ENCODE measurements around the gene UBE3A. TPM values are rescaled to one million over a fixed set of nuclear protein-coding genes. Genes with fewer than 3 reads are reported as not detected.
A peak's percentile ranks its signal among the peaks of the same experiment; 100 is the strongest.

UBE3A gene
- total and polyA plus RNA-seq, 4 experiments from 2014 or later, result 115 to 140 (median 124) TPM

DNA sequence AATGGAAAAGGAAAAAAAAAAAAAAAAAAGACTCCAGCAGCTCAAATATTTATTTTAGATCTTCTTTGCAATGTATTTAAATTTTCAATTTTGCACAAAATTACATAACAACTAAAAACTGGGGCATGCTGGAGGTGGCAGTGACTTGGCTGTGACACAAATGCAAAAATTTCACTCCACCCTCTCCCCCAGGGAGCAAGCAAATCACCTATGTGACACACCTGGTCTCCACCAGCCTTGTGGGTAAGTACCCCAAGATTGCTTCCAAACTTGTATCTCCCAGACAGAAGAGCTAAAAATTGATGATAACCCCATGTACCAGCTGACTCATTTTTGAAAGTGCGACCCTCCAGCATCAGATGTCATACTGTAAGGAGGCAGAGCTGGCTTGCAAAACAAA, 32.0 kb downstream of the UBE3A start:
- H3K36me3 Mint-ChIP-seq, result peaks cover 46 to 51% of the 10 kb centered on the region in 2 donors
- intact Hi-C loops (cut with micrococcal nuclease), result no loop called here
- ChIA-PET POLR2A (ENCODE audit: partially characterized antibody) (no interaction called here), CTCF (ENCODE audit: partially characterized antibody) (no interaction called here)
- H3K27me3 Mint-ChIP-seq, result no peaks in the 10 kb centered on the region
- Histone ChIP-seq H3K27me3 (ENCODE audit: insufficient read depth, low read length) (no peaks in the 10 kb centered on the region), H3K9me3 (ENCODE audit: control insufficient read depth in 1 of 2, low read length in 2 of 2) (no peaks in the 10 kb centered on the region), H3K27ac (ENCODE audit: low read depth, low read length) (no peak overlapping the region), H3K4me3 (ENCODE audit: low read length in 2 of 2) (no peak overlapping the region), H3K36me3 (ENCODE audit: insufficient read depth, low read length) (peaks cover 27% of the 10 kb centered on the region), H3K4me1 (ENCODE audit: insufficient read depth, low read length) (peaks cover 15% of the 10 kb centered on the region)
- peak overlapping the region in 1 of 8 donors; percentile 0 for H3K4me3 Mint-ChIP-seq
- peaks cover 0 to 6% (median 0%) of the 10 kb centered on the region in 8 donors for H3K9me3 Mint-ChIP-seq
- no peak for DNase-seq
- peak overlapping the region in 5 of 7 donors; percentile 2 to 78 (median 44) for H3K27ac Mint-ChIP-seq
- peaks cover 24 to 40% (median 33%) of the 10 kb centered on the region in 4 donors for H3K4me1 Mint-ChIP-seq

DNA sequence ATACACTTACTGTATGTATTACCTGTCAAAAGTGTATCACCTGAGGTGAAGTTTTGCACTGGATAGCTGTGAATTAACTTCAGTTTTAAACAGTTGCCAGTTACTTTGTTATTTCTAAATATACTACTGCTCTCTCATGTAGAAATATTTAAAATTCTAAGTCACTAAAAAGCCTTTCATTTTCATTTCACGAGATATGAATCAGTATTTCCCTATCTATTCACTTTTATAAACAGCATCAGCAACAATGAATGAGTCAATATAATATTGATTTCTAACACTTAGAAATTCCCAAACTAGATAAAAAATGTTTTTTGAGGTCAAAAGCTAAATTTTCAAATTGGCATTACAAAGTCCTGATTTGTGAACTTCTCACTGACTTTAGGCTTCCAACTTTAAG, 32.6 kb downstream of the UBE3A start:
- H3K27ac ChIP-seq (ENCODE audit: low read depth, low read length), result no peak overlapping the region
- no peak overlapping the region for H3K4me3 Mint-ChIP-seq
- no peak for DNase-seq
- peaks cover 15% of the 10 kb centered on the region for H3K4me1 ChIP-seq (ENCODE audit: insufficient read depth, low read length)
- no peaks in the 10 kb centered on the region for H3K27me3 Mint-ChIP-seq
- H3K36me3 ChIP-seq (ENCODE audit: insufficient read depth, low read length), result peaks cover 27% of the 10 kb centered on the region
- H3K4me1 Mint-ChIP-seq, result peaks cover 22 to 34% (median 31%) of the 10 kb centered on the region in 4 donors
- peaks cover 51 to 57% of the 10 kb centered on the region in 2 donors for H3K36me3 Mint-ChIP-seq
- no peak overlapping the region for H3K4me3 ChIP-seq (ENCODE audit: low read length in 2 of 2)
- peak overlapping the region in 3 of 7 donors; percentile 15 to 78 (median 23) for H3K27ac Mint-ChIP-seq
- H3K27me3 ChIP-seq (ENCODE audit: insufficient read depth, low read length), result no peaks in the 10 kb centered on the region
- ChIA-PET CTCF (ENCODE audit: partially characterized antibody) (no interaction called here), POLR2A (ENCODE audit: partially characterized antibody) (no interaction called here)
- no peaks in the 10 kb centered on the region for H3K9me3 ChIP-seq (ENCODE audit: control insufficient read depth in 1 of 2, low read length in 2 of 2)
- H3K9me3 Mint-ChIP-seq, result peaks cover 0 to 11% (median 0%) of the 10 kb centered on the region in 8 donors
- intact Hi-C loops (cut with micrococcal nuclease), result no loop called here

DNA sequence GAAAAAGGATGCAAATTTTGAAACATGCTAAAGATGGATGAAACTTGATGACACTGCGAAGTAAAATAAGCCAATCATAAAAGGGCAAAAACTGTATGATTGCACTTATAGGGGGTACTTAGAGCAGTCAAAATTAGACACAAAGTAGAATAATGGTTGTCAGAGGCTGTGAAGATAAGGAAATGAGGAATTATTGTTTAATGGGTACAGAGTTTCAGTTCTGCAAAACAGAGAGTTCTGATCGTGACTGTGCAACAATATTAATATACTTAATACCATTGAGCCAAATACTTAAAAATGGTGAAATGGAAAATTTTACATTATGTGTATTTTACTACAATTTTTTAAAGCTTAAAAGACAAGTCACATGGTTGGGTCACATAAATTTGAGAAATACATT, 35.1 kb downstream of the UBE3A start:
- peaks cover 0 to 14% (median 0%) of the 10 kb centered on the region in 8 donors for H3K9me3 Mint-ChIP-seq
- ChIA-PET CTCF (ENCODE audit: partially characterized antibody) (no interaction called here), POLR2A (ENCODE audit: partially characterized antibody) (no interaction called here)
- Histone ChIP-seq H3K36me3 (ENCODE audit: insufficient read depth, low read length) (peaks cover 27% of the 10 kb centered on the region), H3K27ac (ENCODE audit: low read depth, low read length) (no peak overlapping the region), H3K4me1 (ENCODE audit: insufficient read depth, low read length) (no peaks in the 10 kb centered on the region), H3K9me3 (ENCODE audit: control insufficient read depth in 1 of 2, low read length in 2 of 2) (no peaks in the 10 kb centered on the region), H3K27me3 (ENCODE audit: insufficient read depth, low read length) (no peaks in the 10 kb centered on the region), H3K4me3 (ENCODE audit: low read length in 2 of 2) (no peak overlapping the region)
- H3K36me3 Mint-ChIP-seq, result peaks cover 69 to 77% of the 10 kb centered on the region in 2 donors
- no peaks in the 10 kb centered on the region for H3K27me3 Mint-ChIP-seq
- H3K4me1 Mint-ChIP-seq, result peaks cover 14 to 30% (median 16%) of the 10 kb centered on the region in 4 donors
- no peak overlapping the region for H3K4me3 Mint-ChIP-seq
- DNase-seq, result no peak
- intact Hi-C loops (cut with micrococcal nuclease), result no loop called here
- H3K27ac Mint-ChIP-seq, result no peak overlapping the region

DNA sequence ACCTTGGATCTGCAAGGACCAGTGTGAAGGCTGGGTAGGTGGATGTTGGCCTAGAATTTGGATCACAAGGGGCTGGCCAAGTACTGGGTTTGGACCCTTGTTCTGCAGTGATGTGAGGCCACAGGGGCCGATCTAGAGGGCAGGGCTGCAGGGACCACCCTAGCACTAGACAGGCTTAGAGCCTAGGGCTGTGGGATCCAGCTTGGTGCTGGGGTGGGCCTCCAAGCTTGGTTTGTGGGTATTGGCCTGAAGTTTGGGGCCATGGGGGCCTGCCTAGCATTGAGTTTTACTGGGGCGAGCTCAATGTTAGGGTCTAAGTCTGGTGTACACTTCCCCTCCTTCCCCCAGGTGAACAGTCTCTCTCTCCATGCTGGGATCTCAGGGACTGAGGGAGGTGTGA, 36.5 kb downstream of the UBE3A start:
- Histone ChIP-seq H3K4me1 (ENCODE audit: insufficient read depth, low read length) (no peaks in the 10 kb centered on the region), H3K27me3 (ENCODE audit: insufficient read depth, low read length) (no peaks in the 10 kb centered on the region), H3K36me3 (ENCODE audit: insufficient read depth, low read length) (peaks cover 27% of the 10 kb centered on the region), H3K9me3 (ENCODE audit: control insufficient read depth in 1 of 2, low read length in 2 of 2) (no peaks in the 10 kb centered on the region), H3K4me3 (ENCODE audit: low read length in 2 of 2) (no peak overlapping the region), H3K27ac (ENCODE audit: low read depth, low read length) (no peak overlapping the region)
- Mint-ChIP-seq H3K9me3 (peaks cover 0 to 17% (median 0%) of the 10 kb centered on the region in 8 donors), H3K27me3 (no peaks in the 10 kb centered on the region), H3K4me3 (no peak overlapping the region), H3K27ac (no peak overlapping the region), H3K36me3 (peaks cover 76 to 87% of the 10 kb centered on the region in 2 donors), H3K4me1 (peaks cover 17 to 38% (median 21%) of the 10 kb centered on the region in 4 donors)
- POLR2A ChIA-PET (ENCODE audit: partially characterized antibody), result no interaction called here
- CTCF ChIA-PET (ENCODE audit: partially characterized antibody), result no interaction called here
- intact Hi-C loops (cut with micrococcal nuclease), result no loop called here
- DNase-seq, result peak in 1 of 5 donors; percentile 32

DNA sequence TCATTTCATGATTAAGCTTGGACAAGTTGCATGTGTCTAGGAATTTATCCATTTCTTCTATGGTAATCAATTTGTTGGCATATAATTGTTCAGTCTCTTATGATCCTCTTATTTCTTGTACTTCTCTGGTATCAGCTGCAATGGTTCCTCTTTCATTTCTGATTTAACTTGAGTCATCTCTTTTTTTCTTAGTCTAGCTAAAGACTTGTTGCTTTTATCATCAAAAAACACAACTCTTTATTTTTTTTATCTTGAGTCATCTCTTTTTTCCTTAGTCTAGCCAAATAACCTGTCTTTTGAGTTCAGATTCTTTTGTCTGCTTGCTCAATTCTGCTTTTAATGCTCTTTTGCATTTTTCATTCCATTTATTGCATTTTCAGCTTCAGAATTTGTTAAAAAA, 37.3 kb downstream of the UBE3A start:
- H3K27me3 Mint-ChIP-seq, result no peaks in the 10 kb centered on the region
- ChIA-PET CTCF (ENCODE audit: partially characterized antibody) (no interaction called here), POLR2A (ENCODE audit: partially characterized antibody) (no interaction called here)
- H3K27ac Mint-ChIP-seq, result no peak overlapping the region
- peaks cover 13 to 34% (median 18%) of the 10 kb centered on the region in 4 donors for H3K4me1 Mint-ChIP-seq
- H3K4me1 ChIP-seq (ENCODE audit: insufficient read depth, low read length), result no peaks in the 10 kb centered on the region
- peaks cover 70 to 82% of the 10 kb centered on the region in 2 donors for H3K36me3 Mint-ChIP-seq
- H3K4me3 Mint-ChIP-seq, result no peak overlapping the region
- no peak overlapping the region for H3K27ac ChIP-seq (ENCODE audit: low read depth, low read length)
- no peak for DNase-seq
- H3K27me3 ChIP-seq (ENCODE audit: insufficient read depth, low read length), result no peaks in the 10 kb centered on the region
- H3K36me3 ChIP-seq (ENCODE audit: insufficient read depth, low read length), result peaks cover 27% of the 10 kb centered on the region
- no peaks in the 10 kb centered on the region for H3K9me3 ChIP-seq (ENCODE audit: control insufficient read depth in 1 of 2, low read length in 2 of 2)
- intact Hi-C loops (cut with micrococcal nuclease), result no loop called here
- peaks cover 0 to 17% (median 0%) of the 10 kb centered on the region in 8 donors for H3K9me3 Mint-ChIP-seq
- H3K4me3 ChIP-seq (ENCODE audit: low read length in 2 of 2), result no peak overlapping the region

DNA sequence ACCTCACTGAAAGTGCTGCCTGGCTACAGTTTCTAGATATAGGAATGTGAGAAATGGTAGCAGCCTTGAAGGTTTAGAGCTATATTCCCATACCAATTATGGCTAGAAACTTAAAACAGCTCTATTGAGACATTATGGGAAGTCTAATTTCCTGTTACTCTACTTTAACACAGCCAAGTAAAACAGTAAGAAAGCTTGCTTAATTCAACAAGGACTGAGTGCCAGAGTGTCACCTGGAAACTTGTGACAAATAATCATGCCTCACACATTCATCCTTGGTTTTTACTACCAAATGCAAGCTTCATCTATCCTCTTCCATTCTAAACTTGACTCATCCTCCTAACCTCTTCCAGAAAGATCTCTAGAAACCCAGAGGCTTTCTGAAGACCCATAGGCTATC, 41.7 kb downstream of the UBE3A start:
- Mint-ChIP-seq H3K27ac (peak overlapping the region in 2 of 7 donors; percentile 19 to 68), H3K4me1 (peaks cover 23 to 35% (median 26%) of the 10 kb centered on the region in 4 donors), H3K9me3 (peaks cover 0 to 14% (median 0%) of the 10 kb centered on the region in 8 donors), H3K36me3 (peaks cover 52 to 59% of the 10 kb centered on the region in 2 donors), H3K27me3 (no peaks in the 10 kb centered on the region), H3K4me3 (no peak overlapping the region)
- no peaks in the 10 kb centered on the region for H3K9me3 ChIP-seq (ENCODE audit: control insufficient read depth in 1 of 2, low read length in 2 of 2)
- POLR2A ChIA-PET (ENCODE audit: partially characterized antibody), result no interaction called here
- CTCF ChIA-PET (ENCODE audit: partially characterized antibody), result interaction anchor here (0.8 to 1.3 kb wide), 2 partner anchors 15 to 42 kb away, joined by 3 read pairs; no protein-coding TSS in a partner anchor
- H3K27ac ChIP-seq (ENCODE audit: low read depth, low read length), result no peak overlapping the region
- H3K4me1 ChIP-seq (ENCODE audit: insufficient read depth, low read length), result no peaks in the 10 kb centered on the region
- intact Hi-C loops (cut with micrococcal nuclease), result no loop called here
- no peak for DNase-seq
- no peak overlapping the region for H3K4me3 ChIP-seq (ENCODE audit: low read length in 2 of 2)
- no peaks in the 10 kb centered on the region for H3K27me3 ChIP-seq (ENCODE audit: insufficient read depth, low read length)
- peaks cover 8% of the 10 kb centered on the region for H3K36me3 ChIP-seq (ENCODE audit: insufficient read depth, low read length)

DNA sequence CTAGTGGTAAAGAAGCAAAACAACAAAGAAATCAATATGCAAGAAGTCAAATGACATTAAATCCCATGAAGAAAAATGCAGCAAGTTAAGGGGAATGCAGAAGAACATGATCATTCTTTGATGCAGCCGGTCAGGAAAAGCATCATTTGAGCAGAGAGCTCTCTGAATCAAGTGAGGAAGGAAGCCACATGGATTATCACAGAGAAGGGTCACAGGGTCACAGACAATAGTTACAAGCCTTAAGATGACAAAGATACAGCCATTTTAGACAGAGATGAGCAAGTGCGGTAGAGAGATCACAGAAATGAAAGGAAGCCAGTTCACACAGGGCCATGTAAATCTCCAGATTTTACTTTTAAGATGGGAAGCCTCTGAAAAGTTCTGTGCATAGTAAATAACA, 43.9 kb downstream of the UBE3A start:
- H3K27me3 ChIP-seq (ENCODE audit: insufficient read depth, low read length), result no peaks in the 10 kb centered on the region
- H3K36me3 Mint-ChIP-seq, result peaks cover 39 to 46% of the 10 kb centered on the region in 2 donors
- POLR2A ChIA-PET (ENCODE audit: partially characterized antibody), result no interaction called here
- no peaks in the 10 kb centered on the region for H3K27me3 Mint-ChIP-seq
- CTCF ChIA-PET (ENCODE audit: partially characterized antibody), result no interaction called here
- peaks cover 0 to 8% (median 0%) of the 10 kb centered on the region in 8 donors for H3K9me3 Mint-ChIP-seq
- H3K27ac Mint-ChIP-seq, result peak overlapping the region in 2 of 7 donors; percentile 4 to 20
- H3K4me1 ChIP-seq (ENCODE audit: insufficient read depth, low read length), result no peaks in the 10 kb centered on the region
- H3K4me1 Mint-ChIP-seq, result peaks cover 25 to 35% (median 29%) of the 10 kb centered on the region in 4 donors
- no peak for DNase-seq
- intact Hi-C loops (cut with micrococcal nuclease), result no loop called here
- no peak overlapping the region for H3K4me3 ChIP-seq (ENCODE audit: low read length in 2 of 2)
- H3K9me3 ChIP-seq (ENCODE audit: control insufficient read depth in 1 of 2, low read length in 2 of 2), result no peaks in the 10 kb centered on the region
- peaks cover 9% of the 10 kb centered on the region for H3K36me3 ChIP-seq (ENCODE audit: insufficient read depth, low read length)
- H3K27ac ChIP-seq (ENCODE audit: low read depth, low read length), result no peak overlapping the region
- H3K4me3 Mint-ChIP-seq, result no peak overlapping the region

Data from CD4-positive, alpha-beta memory T cell (primary cell).